Measurements from ENCODE around the gene DNMBP.

DNMBP gene

DNA sequence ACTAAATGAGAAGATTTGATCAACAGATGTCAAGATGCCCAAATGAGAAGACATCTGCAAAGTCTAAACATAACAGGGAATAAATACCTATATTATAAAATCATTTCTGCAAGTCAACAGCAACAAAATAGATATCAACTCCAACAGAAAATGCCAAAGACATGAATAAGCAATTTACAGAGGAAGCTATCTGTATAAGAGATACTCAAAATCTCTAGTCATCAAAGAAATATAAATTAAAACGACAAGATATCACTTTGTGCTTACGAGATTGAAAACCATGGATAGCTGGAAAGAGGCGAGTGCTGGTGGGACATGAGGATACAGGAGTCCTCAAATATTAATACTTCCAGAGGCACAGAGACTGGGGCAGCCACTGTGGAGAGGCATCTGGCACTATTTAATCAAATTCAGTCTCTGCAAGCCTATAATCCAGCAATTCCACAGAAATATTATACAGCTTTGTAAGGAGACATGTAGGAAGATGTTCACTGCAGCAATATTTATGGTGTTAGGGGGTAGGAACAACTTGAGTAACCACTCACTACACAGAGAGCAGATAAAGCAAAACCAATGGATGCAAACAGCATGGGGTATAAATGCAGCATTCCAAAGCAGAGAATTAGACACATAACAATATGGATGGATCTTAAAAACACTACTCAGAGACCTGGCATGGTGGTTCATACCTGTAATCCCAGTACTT is 4.8 kb downstream of the DNMBP start:
- H3K4me3 ChIP-seq (ENCODE audit: low read depth in 1 of 2, low read length in 2 of 2) = no peak overlapping the region
- H3K27me3 ChIP-seq (ENCODE audit: control insufficient read depth in 1 of 2, insufficient read depth in 2 of 2, low read length in 2 of 2) = no peaks in the 10 kb centered on the region
- H3K9me3 ChIP-seq (ENCODE audit: control insufficient read depth in 1 of 2, low read length in 2 of 2) = no peaks in the 10 kb centered on the region
- H3K27ac ChIP-seq (ENCODE audit: low read depth, low read length) = no peak overlapping the region
- peaks cover 19 to 22% of the 10 kb centered on the region in 2 donors for H3K4me1 ChIP-seq (ENCODE audit: control insufficient read depth in 1 of 2, insufficient read depth in 2 of 2, low read length in 2 of 2)
- H3K36me3 ChIP-seq (ENCODE audit: control insufficient read depth in 1 of 2, insufficient read depth in 2 of 2, low read length in 2 of 2) = no peaks in the 10 kb centered on the region
- no peak overlapping the region for H3K9ac ChIP-seq (ENCODE audit: low read depth in 1 of 2, low read length in 2 of 2)

- Histone ChIP-seq H3K4me3 (ENCODE audit: low read depth in 1 of 2, low read length in 2 of 2) (no peak overlapping the region), H3K36me3 (ENCODE audit: control insufficient read depth in 1 of 2, insufficient read depth in 2 of 2, low read length in 2 of 2) (no peaks in the 10 kb centered on the region), H3K9me3 (ENCODE audit: control insufficient read depth in 1 of 2, low read length in 2 of 2) (no peaks in the 10 kb centered on the region), H3K27me3 (ENCODE audit: control insufficient read depth in 1 of 2, insufficient read depth in 2 of 2, low read length in 2 of 2) (no peaks in the 10 kb centered on the region), H3K27ac (ENCODE audit: low read depth, low read length) (no peak overlapping the region), H3K4me1 (ENCODE audit: control insufficient read depth in 1 of 2, insufficient read depth in 2 of 2, low read length in 2 of 2) (no peaks in the 10 kb centered on the region), H3K9ac (ENCODE audit: low read depth in 1 of 2, low read length in 2 of 2) (no peak overlapping the region)
Measured at GRCh38 chr10:100000109-100000644, 9.6 kb downstream of the DNMBP start.

- H3K27me3 ChIP-seq (ENCODE audit: control insufficient read depth in 1 of 2, insufficient read depth in 2 of 2, low read length in 2 of 2) = no peaks in the 10 kb centered on the region
- H3K27ac ChIP-seq (ENCODE audit: low read depth, low read length) = no peak overlapping the region
- H3K4me1 ChIP-seq (ENCODE audit: control insufficient read depth in 1 of 2, insufficient read depth in 2 of 2, low read length in 2 of 2) = peaks cover 0 to 3% of the 10 kb centered on the region in 2 donors
- no peak overlapping the region for H3K9ac ChIP-seq (ENCODE audit: low read depth in 1 of 2, low read length in 2 of 2)
- no peak overlapping the region for H3K4me3 ChIP-seq (ENCODE audit: low read depth in 1 of 2, low read length in 2 of 2)
- H3K36me3 ChIP-seq (ENCODE audit: control insufficient read depth in 1 of 2, insufficient read depth in 2 of 2, low read length in 2 of 2) = no peaks in the 10 kb centered on the region
- no peaks in the 10 kb centered on the region for H3K9me3 ChIP-seq (ENCODE audit: control insufficient read depth in 1 of 2, low read length in 2 of 2)
Measured at GRCh38 chr10:99999319-100000108, 10.2 kb downstream of the DNMBP start.

DNA sequence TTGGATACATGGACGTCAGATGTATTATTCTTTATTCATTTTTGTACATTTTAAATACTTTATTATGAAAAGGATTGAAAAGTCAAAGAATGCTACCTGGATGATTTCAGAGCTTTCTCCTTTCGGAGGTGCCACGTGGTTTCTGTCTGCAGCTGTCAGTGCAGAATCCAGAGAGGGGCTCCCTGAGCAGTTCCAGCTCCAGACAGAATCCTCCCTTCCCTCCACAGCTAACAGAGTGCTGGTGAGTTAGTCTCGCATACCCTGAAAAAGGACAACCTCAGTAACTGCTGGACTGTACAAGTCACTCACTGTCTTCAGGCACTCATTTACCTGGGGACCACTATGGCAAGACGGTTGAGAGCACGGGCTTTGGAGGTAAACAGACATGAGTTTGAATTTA is 10.9 kb downstream of the DNMBP start:
- H3K27ac ChIP-seq (ENCODE audit: low read depth, low read length) = no peak overlapping the region
- peaks cover 6 to 9% of the 10 kb centered on the region in 2 donors for H3K4me1 ChIP-seq (ENCODE audit: control insufficient read depth in 1 of 2, insufficient read depth in 2 of 2, low read length in 2 of 2)
- H3K27me3 ChIP-seq (ENCODE audit: control insufficient read depth in 1 of 2, insufficient read depth in 2 of 2, low read length in 2 of 2) = no peaks in the 10 kb centered on the region
- H3K9ac ChIP-seq (ENCODE audit: low read depth in 1 of 2, low read length in 2 of 2) = no peak overlapping the region
- no peak overlapping the region for H3K4me3 ChIP-seq (ENCODE audit: low read depth in 1 of 2, low read length in 2 of 2)
- no peaks in the 10 kb centered on the region for H3K9me3 ChIP-seq (ENCODE audit: control insufficient read depth in 1 of 2, low read length in 2 of 2)
- no peaks in the 10 kb centered on the region for H3K36me3 ChIP-seq (ENCODE audit: control insufficient read depth in 1 of 2, insufficient read depth in 2 of 2, low read length in 2 of 2)

DNA sequence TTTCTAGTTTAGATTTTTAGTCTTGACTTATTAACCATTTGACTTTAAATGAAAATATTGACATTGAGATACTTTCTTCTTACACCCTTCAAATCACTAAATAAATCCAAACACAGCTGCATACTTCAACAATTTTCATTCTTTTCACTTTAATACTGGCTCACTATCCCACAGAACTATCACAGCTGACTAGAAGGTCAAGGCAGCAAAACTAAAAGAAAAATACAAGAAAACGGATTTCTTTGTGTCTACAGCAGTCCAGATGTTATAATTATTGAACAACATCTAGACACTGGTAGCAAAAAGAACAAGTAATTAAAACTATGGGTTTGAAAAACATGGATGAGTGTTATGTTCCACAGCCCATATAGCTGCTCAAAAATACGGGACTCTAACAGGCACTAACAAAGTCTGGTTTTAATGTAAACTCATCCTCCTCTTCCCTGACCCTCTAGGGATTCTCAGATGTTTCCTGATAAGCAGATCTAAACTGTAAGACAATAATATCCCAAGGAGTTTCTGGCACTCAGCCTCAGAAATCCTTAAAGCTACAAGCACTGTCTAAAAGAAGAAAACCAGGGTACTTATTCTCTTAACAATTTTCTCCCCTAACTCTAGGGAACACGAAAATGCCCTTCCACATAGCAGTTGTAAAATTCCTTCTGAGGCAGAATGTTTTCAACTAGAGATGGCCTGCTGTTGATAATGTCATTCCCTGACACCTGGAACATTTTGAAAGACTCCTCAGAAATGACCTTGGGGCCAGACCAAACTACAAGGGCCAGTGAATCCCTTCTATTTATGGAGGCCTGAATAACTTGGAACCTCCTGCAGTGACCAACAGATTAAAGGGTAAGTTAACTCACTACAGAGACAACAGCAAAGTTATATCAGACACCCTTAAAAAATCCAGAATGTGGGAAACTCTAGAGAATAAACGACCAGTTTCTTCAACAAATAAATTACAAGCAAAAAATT is 12.8 kb downstream of the DNMBP start:
- Histone ChIP-seq H3K4me1 (ENCODE audit: control insufficient read depth in 1 of 2, insufficient read depth in 2 of 2, low read length in 2 of 2) (peaks cover 8 to 11% of the 10 kb centered on the region in 2 donors), H3K27ac (ENCODE audit: low read depth, low read length) (no peak overlapping the region), H3K4me3 (ENCODE audit: low read depth in 1 of 2, low read length in 2 of 2) (no peak overlapping the region), H3K27me3 (ENCODE audit: control insufficient read depth in 1 of 2, insufficient read depth in 2 of 2, low read length in 2 of 2) (no peaks in the 10 kb centered on the region), H3K9me3 (ENCODE audit: control insufficient read depth in 1 of 2, low read length in 2 of 2) (no peaks in the 10 kb centered on the region), H3K9ac (ENCODE audit: low read depth in 1 of 2, low read length in 2 of 2) (no peak overlapping the region), H3K36me3 (ENCODE audit: control insufficient read depth in 1 of 2, insufficient read depth in 2 of 2, low read length in 2 of 2) (no peaks in the 10 kb centered on the region)

DNA sequence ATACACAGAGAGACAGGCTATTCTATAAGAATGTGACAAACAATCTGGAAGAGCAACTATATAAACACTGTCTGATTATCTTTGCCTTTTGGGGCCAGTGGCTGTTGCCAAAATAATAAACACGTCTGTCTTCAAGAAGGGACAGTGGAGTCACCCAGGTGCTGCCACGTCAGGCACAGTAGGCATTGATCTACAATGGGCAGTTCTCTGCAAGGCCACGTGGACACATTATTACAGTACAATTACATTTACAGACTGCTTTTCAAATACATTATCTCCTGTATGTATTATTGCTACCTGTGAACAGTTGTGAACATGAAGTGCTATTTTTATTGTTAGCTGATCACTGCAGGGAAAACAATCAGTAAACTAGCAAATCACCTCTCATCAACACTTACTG is 14.0 kb downstream of the DNMBP start:
- Histone ChIP-seq H3K27me3 (ENCODE audit: control insufficient read depth in 1 of 2, insufficient read depth in 2 of 2, low read length in 2 of 2) (no peaks in the 10 kb centered on the region), H3K4me1 (ENCODE audit: control insufficient read depth in 1 of 2, insufficient read depth in 2 of 2, low read length in 2 of 2) (peaks cover 8 to 11% of the 10 kb centered on the region in 2 donors), H3K4me3 (ENCODE audit: low read depth in 1 of 2, low read length in 2 of 2) (no peak overlapping the region), H3K36me3 (ENCODE audit: control insufficient read depth in 1 of 2, insufficient read depth in 2 of 2, low read length in 2 of 2) (no peaks in the 10 kb centered on the region), H3K9me3 (ENCODE audit: control insufficient read depth in 1 of 2, low read length in 2 of 2) (no peaks in the 10 kb centered on the region), H3K9ac (ENCODE audit: low read depth in 1 of 2, low read length in 2 of 2) (no peak overlapping the region), H3K27ac (ENCODE audit: low read depth, low read length) (no peak overlapping the region)

DNA sequence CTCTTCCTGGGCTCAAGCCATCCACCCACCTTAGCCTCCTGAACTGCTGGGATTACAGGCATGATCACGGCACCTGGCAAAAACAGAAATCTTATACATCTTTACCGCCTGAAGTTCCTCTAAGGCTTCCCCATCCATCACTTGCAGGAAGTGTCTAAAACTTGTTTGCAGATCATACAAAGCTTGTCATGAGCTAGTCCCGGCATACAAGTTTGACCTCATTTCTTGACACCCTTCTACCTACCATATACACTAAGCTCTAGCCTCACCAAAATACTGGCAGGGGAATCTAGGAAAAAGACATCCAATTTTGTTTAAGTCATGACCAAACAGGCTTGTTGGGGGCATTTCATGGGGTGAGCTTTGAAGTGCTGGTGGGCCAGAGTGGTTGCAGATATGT is 14.5 kb downstream of the DNMBP start:
- H3K4me1 ChIP-seq (ENCODE audit: control insufficient read depth in 1 of 2, insufficient read depth in 2 of 2, low read length in 2 of 2) = peaks cover 8 to 11% of the 10 kb centered on the region in 2 donors
- no peak overlapping the region for H3K9ac ChIP-seq (ENCODE audit: low read depth in 1 of 2, low read length in 2 of 2)
- H3K9me3 ChIP-seq (ENCODE audit: control insufficient read depth in 1 of 2, low read length in 2 of 2) = no peaks in the 10 kb centered on the region
- no peaks in the 10 kb centered on the region for H3K27me3 ChIP-seq (ENCODE audit: control insufficient read depth in 1 of 2, insufficient read depth in 2 of 2, low read length in 2 of 2)
- H3K27ac ChIP-seq (ENCODE audit: low read depth, low read length) = no peak overlapping the region
- no peaks in the 10 kb centered on the region for H3K36me3 ChIP-seq (ENCODE audit: control insufficient read depth in 1 of 2, insufficient read depth in 2 of 2, low read length in 2 of 2)
- no peak overlapping the region for H3K4me3 ChIP-seq (ENCODE audit: low read depth in 1 of 2, low read length in 2 of 2)

DNA sequence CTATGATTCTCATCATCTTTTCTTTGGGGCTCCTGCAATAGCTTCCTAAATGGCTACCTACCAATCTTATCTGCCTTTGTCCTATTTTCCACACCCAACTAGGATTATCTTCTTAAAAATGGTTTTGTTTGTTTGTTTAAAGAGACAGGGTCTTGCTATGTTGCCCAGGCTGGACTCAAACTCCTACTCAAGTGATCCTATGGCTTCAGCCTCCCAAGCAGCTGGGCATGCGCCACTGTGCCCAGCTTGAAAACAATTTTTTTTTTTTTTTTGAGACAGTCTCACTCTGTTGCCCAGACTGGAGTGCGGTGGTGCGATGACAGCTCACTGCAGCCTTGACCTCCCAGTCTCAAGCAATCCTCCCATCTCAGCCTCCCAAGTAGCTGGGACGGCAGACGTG is 14.9 kb downstream of the DNMBP start:
- Histone ChIP-seq H3K9me3 (ENCODE audit: control insufficient read depth in 1 of 2, low read length in 2 of 2) (no peaks in the 10 kb centered on the region), H3K27me3 (ENCODE audit: control insufficient read depth in 1 of 2, insufficient read depth in 2 of 2, low read length in 2 of 2) (no peaks in the 10 kb centered on the region), H3K4me1 (ENCODE audit: control insufficient read depth in 1 of 2, insufficient read depth in 2 of 2, low read length in 2 of 2) (peaks cover 8 to 11% of the 10 kb centered on the region in 2 donors), H3K27ac (ENCODE audit: low read depth, low read length) (no peak overlapping the region), H3K9ac (ENCODE audit: low read depth in 1 of 2, low read length in 2 of 2) (no peak overlapping the region), H3K4me3 (ENCODE audit: low read depth in 1 of 2, low read length in 2 of 2) (no peak overlapping the region), H3K36me3 (ENCODE audit: control insufficient read depth in 1 of 2, insufficient read depth in 2 of 2, low read length in 2 of 2) (no peaks in the 10 kb centered on the region)

DNA sequence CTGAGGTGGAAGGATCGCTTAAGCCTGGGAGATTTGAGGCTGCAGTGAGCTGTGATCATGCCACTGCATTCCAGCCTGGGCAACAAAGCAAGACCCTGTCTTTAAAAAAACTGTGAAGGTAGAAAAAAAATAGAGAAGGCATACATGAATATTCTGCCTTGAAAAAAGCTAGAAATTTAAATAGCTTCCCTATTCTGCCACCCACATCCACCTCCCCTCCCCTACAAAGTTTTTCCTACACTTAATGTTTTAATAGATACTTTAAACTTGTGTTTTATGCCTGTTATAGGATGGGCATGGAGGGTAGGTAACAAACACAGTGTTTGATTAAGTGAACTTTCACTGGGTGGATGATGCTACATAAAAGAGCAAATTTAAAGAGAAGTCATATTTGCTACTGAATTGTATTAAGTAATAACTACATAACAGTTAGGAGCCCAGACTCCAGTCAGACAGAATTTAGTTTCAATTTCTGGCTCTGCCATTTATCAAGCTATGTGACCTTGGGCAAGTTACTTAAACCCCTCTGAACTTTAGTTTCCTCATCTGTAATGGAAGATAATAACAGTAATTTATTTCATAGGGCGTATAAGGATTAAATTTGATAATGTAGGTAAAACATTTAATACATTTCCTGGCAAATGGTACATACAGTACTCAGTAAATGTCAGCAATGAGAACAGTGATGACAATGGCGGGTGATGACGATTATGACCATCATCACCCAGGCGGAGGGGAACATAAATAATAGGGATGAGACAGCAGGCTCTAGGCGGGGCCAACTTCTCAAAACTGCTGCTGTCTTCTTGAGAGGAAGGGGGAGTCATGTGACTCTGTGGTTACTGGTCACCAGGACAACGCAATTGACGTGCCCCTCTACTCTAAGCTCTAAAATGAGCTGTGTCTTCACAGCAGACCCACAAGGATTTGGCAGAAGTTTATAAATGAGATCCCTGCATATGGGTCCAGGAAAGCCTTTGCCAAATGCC is 15.8 kb downstream of the DNMBP start:
- Histone ChIP-seq H3K27me3 (ENCODE audit: control insufficient read depth in 1 of 2, insufficient read depth in 2 of 2, low read length in 2 of 2) (no peaks in the 10 kb centered on the region), H3K9ac (ENCODE audit: low read depth in 1 of 2, low read length in 2 of 2) (no peak overlapping the region), H3K27ac (ENCODE audit: low read depth, low read length) (no peak overlapping the region), H3K4me1 (ENCODE audit: control insufficient read depth in 1 of 2, insufficient read depth in 2 of 2, low read length in 2 of 2) (peaks cover 8 to 11% of the 10 kb centered on the region in 2 donors), H3K9me3 (ENCODE audit: control insufficient read depth in 1 of 2, low read length in 2 of 2) (no peaks in the 10 kb centered on the region), H3K4me3 (ENCODE audit: low read depth in 1 of 2, low read length in 2 of 2) (peak overlapping the region; percentile 11 to 21), H3K36me3 (ENCODE audit: control insufficient read depth in 1 of 2, insufficient read depth in 2 of 2, low read length in 2 of 2) (no peaks in the 10 kb centered on the region)

Data from duodenal mucosa (tissue), 2 donors.